HG03442 (cell line): ENCODE data around the gene DPP7.
"Not testable (repeated sequence)": the region's sequence is repeated elsewhere in the genome, so short reads cannot be mapped to it uniquely, and the experiment has no call there.

ENCODE experiments used
- ATAC-seq: cut with Tn5 transposase; IDR thresholded peaks from one replicate; pipeline ENCODE4 v1.9.1; 2021; ENCODE audit warnings: mild to moderate bottlenecking, moderate library complexity; ENCODE audit not compliant: unreplicated experiment

Gene DPP7

GRCh38 chr9:137130176-137130755 is 15.7 kb upstream of the DPP7 start:
- no peak for ATAC-seq

GRCh38 chr9:137129456-137130175 is 15.1 kb upstream of the DPP7 start:
- peak; percentile 76 for ATAC-seq

- ATAC-seq, result peak; percentile 7
These were observed 14.4 kb upstream of the DPP7 start for GRCh38 chr9:137128862-137129455.

GRCh38 chr9:137128158-137128861 is 13.8 kb upstream of the DPP7 start:
- no peak for ATAC-seq

- no peak for ATAC-seq
These were observed 13.0 kb upstream of the DPP7 start for GRCh38 chr9:137127301-137128157.

- no peak for ATAC-seq
These were observed 12.3 kb upstream of the DPP7 start for GRCh38 chr9:137126786-137127185.

- ATAC-seq, result not testable (repeated sequence)
These were observed 9.5 kb upstream of the DPP7 start for GRCh38 chr9:137123952-137124462.

GRCh38 chr9:137123468-137123837 is 8.9 kb upstream of the DPP7 start:
- no peak for ATAC-seq

GRCh38 chr9:137122796-137123467 is 8.4 kb upstream of the DPP7 start:
- not testable (repeated sequence) for ATAC-seq

GRCh38 chr9:137121927-137122795 is 7.6 kb upstream of the DPP7 start:
- not testable (repeated sequence) for ATAC-seq

GRCh38 chr9:137118092-137118603 is 3.6 kb upstream of the DPP7 start:
- ATAC-seq, result not testable (repeated sequence)

- no peak for ATAC-seq
These were observed 2.8 kb upstream of the DPP7 start for GRCh38 chr9:137117269-137117731.

GRCh38 chr9:137116728-137117127 is 2.2 kb upstream of the DPP7 start:
- ATAC-seq, result no peak

- no peak for ATAC-seq
These were observed 1.5 kb upstream of the DPP7 start for GRCh38 chr9:137116027-137116507.

GRCh38 chr9:137115394-137116026 is 977 bp upstream of the DPP7 start:
- ATAC-seq, result no peak

GRCh38 chr9:137114220-137114612 is 317 bp downstream of the DPP7 start:
- ATAC-seq, result no peak

- no peak for ATAC-seq
These were observed 961 bp downstream of the DPP7 start for GRCh38 chr9:137113385-137114159.
